Measurements from ENCODE around the gene RELN. TPM values are rescaled to one million over a fixed set of nuclear protein-coding genes. Genes with fewer than 3 reads are reported as not detected.
"Not testable (repeated sequence)": the region's sequence is repeated elsewhere in the genome, so short reads cannot be mapped to it uniquely, and the experiment has no call there.

Gene RELN
- polyA plus RNA-seq, 1 donor (not counting 4 experiments of a cell fraction or from before 2014, with no cell fraction given), result not detected

GRCh38 chr7:103914147-103914899 is 75.1 kb downstream of the RELN start:
- Histone ChIP-seq H3K4me1 (ENCODE audit: control insufficient read depth, extremely low read depth, insufficient read depth, low read length) (no peaks in the 10 kb centered on the region), H3K79me2 (ENCODE audit: control insufficient read depth, insufficient read depth, low read length) (no peaks in the 10 kb centered on the region), H3K27me3 (ENCODE audit: control insufficient read depth, extremely low read depth, insufficient read depth, low read length) (no peaks in the 10 kb centered on the region), H3K4me3 (ENCODE audit: control insufficient read depth in 2 of 3, extremely low read depth in 1 of 3, insufficient read depth in 2 of 3, low read depth in 1 of 3, low read length in 3 of 3) (no peak overlapping the region), H3K4me2 (ENCODE audit: control insufficient read depth, extremely low read depth, insufficient read depth, low read depth, low read length) (no peak overlapping the region), H3K27ac (ENCODE audit: control insufficient read depth, insufficient read depth, low read length) (no peak overlapping the region), H3K9ac (ENCODE audit: control insufficient read depth, extremely low read depth, insufficient read depth, low read length) (no peak overlapping the region), H3K9me3 (ENCODE audit: control insufficient read depth, low read depth, low read length) (no peaks in the 10 kb centered on the region), H2AFZ (ENCODE audit: control insufficient read depth, low read length) (no peak overlapping the region), H3K36me3 (ENCODE audit: control insufficient read depth in 2 of 2, extremely low read depth in 1 of 2, insufficient read depth in 2 of 2, low read length in 2 of 2) (no peaks in the 10 kb centered on the region), H3K9me1 (ENCODE audit: control insufficient read depth, extremely low read depth, insufficient read depth, low read length) (no peaks in the 10 kb centered on the region), H4K20me1 (ENCODE audit: control insufficient read depth, extremely low read depth, insufficient read depth, low read length) (no peaks in the 10 kb centered on the region)
- dilution Hi-C loops (cut with MboI; ENCODE audit: extremely low pct_ligation_motif_present, low sequenced_read_pairs), result no loop called here
- no peak for TF ChIP-seq CTCF (optimal IDR thresholded peaks at IDR 0.05 in 1 of 3, IDR thresholded peaks at IDR 0.05 in 1 of 3, conservative IDR thresholded peaks at IDR 0.05 in 1 of 3; ENCODE audit: extremely low read depth in 1 of 3, insufficient read depth in 2 of 3, low read length in 3 of 3)
- no peak for TF ChIP-seq EZH2 (IDR thresholded peaks at IDR 0.05; ENCODE audit: low read length)
- FAIRE-seq, result no peak
- no peak for DNase-seq (ENCODE audit: low read depth, low spot score)

- Histone ChIP-seq H3K9ac (ENCODE audit: control insufficient read depth, extremely low read depth, insufficient read depth, low read length) (no peak overlapping the region), H3K9me3 (ENCODE audit: control insufficient read depth, low read depth, low read length) (no peaks in the 10 kb centered on the region), H3K27me3 (ENCODE audit: control insufficient read depth, extremely low read depth, insufficient read depth, low read length) (no peaks in the 10 kb centered on the region), H3K4me1 (ENCODE audit: control insufficient read depth, extremely low read depth, insufficient read depth, low read length) (no peaks in the 10 kb centered on the region), H3K27ac (ENCODE audit: control insufficient read depth, insufficient read depth, low read length) (no peak overlapping the region), H3K36me3 (ENCODE audit: control insufficient read depth in 2 of 2, extremely low read depth in 1 of 2, insufficient read depth in 2 of 2, low read length in 2 of 2) (no peaks in the 10 kb centered on the region), H4K20me1 (ENCODE audit: control insufficient read depth, extremely low read depth, insufficient read depth, low read length) (no peaks in the 10 kb centered on the region), H3K4me2 (ENCODE audit: control insufficient read depth, extremely low read depth, insufficient read depth, low read depth, low read length) (no peak overlapping the region), H3K9me1 (ENCODE audit: control insufficient read depth, extremely low read depth, insufficient read depth, low read length) (no peaks in the 10 kb centered on the region), H3K79me2 (ENCODE audit: control insufficient read depth, insufficient read depth, low read length) (no peaks in the 10 kb centered on the region), H2AFZ (ENCODE audit: control insufficient read depth, low read length) (no peak overlapping the region), H3K4me3 (ENCODE audit: control insufficient read depth in 2 of 3, extremely low read depth in 1 of 3, insufficient read depth in 2 of 3, low read depth in 1 of 3, low read length in 3 of 3) (no peak overlapping the region)
- FAIRE-seq, result no peak
- dilution Hi-C loops (cut with MboI; ENCODE audit: extremely low pct_ligation_motif_present, low sequenced_read_pairs), result no loop called here
- DNase-seq (ENCODE audit: low read depth, low spot score), result no peak
- TF ChIP-seq CTCF (optimal IDR thresholded peaks at IDR 0.05 in 1 of 3, IDR thresholded peaks at IDR 0.05 in 1 of 3, conservative IDR thresholded peaks at IDR 0.05 in 1 of 3; ENCODE audit: extremely low read depth in 1 of 3, insufficient read depth in 2 of 3, low read length in 3 of 3) (no peak), EZH2 (IDR thresholded peaks at IDR 0.05; ENCODE audit: low read length) (no peak)
Measured at GRCh38 chr7:103912891-103913605, 76.4 kb downstream of the RELN start.

- dilution Hi-C loops (cut with MboI; ENCODE audit: extremely low pct_ligation_motif_present, low sequenced_read_pairs); FAIRE-seq; H3K79me2 ChIP-seq (ENCODE audit: control insufficient read depth, insufficient read depth, low read length): not testable (repeated sequence)
Measured at GRCh38 chr7:103911015-103911414, 78.4 kb downstream of the RELN start.

More at GRCh38 chr7:103911015-103911414, 78.4 kb downstream of the RELN start:
- H3K36me3 ChIP-seq (ENCODE audit: control insufficient read depth in 2 of 2, extremely low read depth in 1 of 2, insufficient read depth in 2 of 2, low read length in 2 of 2); H3K9me3 ChIP-seq (ENCODE audit: control insufficient read depth, low read depth, low read length); H3K4me1 ChIP-seq (ENCODE audit: control insufficient read depth, extremely low read depth, insufficient read depth, low read length); H3K4me2 ChIP-seq (ENCODE audit: control insufficient read depth, extremely low read depth, insufficient read depth, low read depth, low read length); H3K27me3 ChIP-seq (ENCODE audit: control insufficient read depth, extremely low read depth, insufficient read depth, low read length); H3K9me1 ChIP-seq (ENCODE audit: control insufficient read depth, extremely low read depth, insufficient read depth, low read length); H2AFZ ChIP-seq (ENCODE audit: control insufficient read depth, low read length); H3K27ac ChIP-seq (ENCODE audit: control insufficient read depth, insufficient read depth, low read length); H3K4me3 ChIP-seq (ENCODE audit: control insufficient read depth in 2 of 3, extremely low read depth in 1 of 3, insufficient read depth in 2 of 3, low read depth in 1 of 3, low read length in 3 of 3); H4K20me1 ChIP-seq (ENCODE audit: control insufficient read depth, extremely low read depth, insufficient read depth, low read length); DNase-seq (ENCODE audit: low read depth, low spot score); H3K9ac ChIP-seq (ENCODE audit: control insufficient read depth, extremely low read depth, insufficient read depth, low read length): not testable (repeated sequence)

All from keratinocyte (primary cell).